ENCODE data around the gene TBC1D16.

The TBC1D16 gene

GRCh38 chr17:79987187-79987934, 48.3 kb downstream of the TBC1D16 start:
- no peak for TF ChIP-seq CTCF (IDR thresholded peaks at IDR 0.05; ENCODE audit: low read depth, low read length)
- H3K4me3 ChIP-seq (replicated peaks in 1 of 2; ENCODE audit: low read depth in 2 of 2, low read length in 2 of 2) = no peak overlapping the region
- no peak for DNase-seq (ENCODE audit: low read depth in 2 of 2)

- no peak overlapping the region for H3K4me3 ChIP-seq (replicated peaks in 1 of 2; ENCODE audit: low read depth in 2 of 2, low read length in 2 of 2)
- peak in 1 of 2 donors; percentile 62 for DNase-seq (ENCODE audit: low read depth in 2 of 2)
- no peak for TF ChIP-seq CTCF (IDR thresholded peaks at IDR 0.05; ENCODE audit: low read depth, low read length)
Measured at GRCh38 chr17:79986411-79987186, 49.1 kb downstream of the TBC1D16 start.

GRCh38 chr17:79985943-79986391, 49.7 kb downstream of the TBC1D16 start:
- H3K4me3 ChIP-seq (replicated peaks in 1 of 2; ENCODE audit: low read depth in 2 of 2, low read length in 2 of 2) = no peak overlapping the region
- DNase-seq (ENCODE audit: low read depth in 2 of 2) = no peak
- no peak for TF ChIP-seq CTCF (IDR thresholded peaks at IDR 0.05; ENCODE audit: low read depth, low read length)

- DNase-seq (ENCODE audit: low read depth in 2 of 2) = no peak
Measured at GRCh38 chr17:79985361-79985942, 50.2 kb downstream of the TBC1D16 start.

GRCh38 chr17:79984877-79985276, 50.8 kb downstream of the TBC1D16 start:
- no peak for DNase-seq (ENCODE audit: low read depth in 2 of 2)
- H3K4me3 ChIP-seq (replicated peaks in 1 of 2; ENCODE audit: low read depth in 2 of 2, low read length in 2 of 2) = no peak overlapping the region
- no peak for TF ChIP-seq CTCF (IDR thresholded peaks at IDR 0.05; ENCODE audit: low read depth, low read length)

More at GRCh38 chr17:79985361-79985942, 50.2 kb downstream of the TBC1D16 start:
- no peak overlapping the region for H3K4me3 ChIP-seq (replicated peaks in 1 of 2; ENCODE audit: low read depth in 2 of 2, low read length in 2 of 2)
- TF ChIP-seq CTCF (IDR thresholded peaks at IDR 0.05; ENCODE audit: low read depth, low read length) = no peak

- TF ChIP-seq CTCF (IDR thresholded peaks at IDR 0.05; ENCODE audit: low read depth, low read length) = no peak
- H3K4me3 ChIP-seq (replicated peaks in 1 of 2; ENCODE audit: low read depth in 2 of 2, low read length in 2 of 2) = no peak overlapping the region
- no peak for DNase-seq (ENCODE audit: low read depth in 2 of 2)
Measured at GRCh38 chr17:79984045-79984840, 51.4 kb downstream of the TBC1D16 start.
